Neutrophil (primary cell): ENCODE results near the gene WDR7.

ENCODE experiments used
- H3K27ac ChIP-seq: fragments of 200-600 bp; sonication (generic); 2 replicates; pipeline ENCODE4 v1.5.1; 2016; ENCODE audit warnings: mild to moderate bottlenecking, moderate library complexity
- H3K27me3 ChIP-seq: fragments of 200-600 bp; sonication (generic); 2 replicates; pipeline ENCODE4 v1.6.0; 2016; ENCODE audit warnings: mild to moderate bottlenecking
- H3K36me3 ChIP-seq: fragments of 200-600 bp; sonication (generic); 2 replicates; pipeline ENCODE4 v1.5.1; 2017
- H3K4me1 ChIP-seq, 2 experiments: fragments of 200-600 bp in 1 of 2; sonication (generic) in 1 of 2; 1 replicate in 1 of 2; 2 replicates in 1 of 2; pipeline versions ENCODE4 v1.5.1 to v1.6.1; 2013 to 2016; ENCODE audit warnings: low read depth in 1 of 2, low read length in 1 of 2, mild to moderate bottlenecking in 1 of 2, moderate library complexity in 1 of 2; ENCODE audit not compliant: control insufficient read depth in 1 of 2, insufficient read depth in 1 of 2
- H3K4me3 ChIP-seq, 2 experiments: fragments of 200-600 bp in 1 of 2; sonication (generic) in 1 of 2; 1 replicate in 1 of 2; 2 replicates in 1 of 2; pipeline ENCODE4 v1.5.1; 2013 to 2016; ENCODE audit warnings: low read depth in 1 of 2, low read length in 1 of 2, mild to moderate bottlenecking in 1 of 2, moderate library complexity in 1 of 2
- H3K9me3 ChIP-seq: fragments of 200-600 bp; sonication (generic); 2 replicates; pipeline ENCODE4 v1.5.1; 2016
- CTCF ChIP-seq: fragments of 200-600 bp; sonication (generic); IDR thresholded peaks from 2 replicates; pipeline ENCODE4 v1.5.1; 2016; ENCODE audit warnings: antibody characterized with exemption

The WDR7 gene

GRCh38 chr18:56853961-56854360, 202.8 kb downstream of the WDR7 start:
- Histone ChIP-seq H3K4me1 (no peaks in the 10 kb centered on the region), H3K27me3 (no peaks in the 10 kb centered on the region), H3K36me3 (no peaks in the 10 kb centered on the region), H3K4me3 (no peak overlapping the region), H3K9me3 (no peaks in the 10 kb centered on the region), H3K27ac (no peak overlapping the region)
- no peak for TF ChIP-seq CTCF

DNA sequence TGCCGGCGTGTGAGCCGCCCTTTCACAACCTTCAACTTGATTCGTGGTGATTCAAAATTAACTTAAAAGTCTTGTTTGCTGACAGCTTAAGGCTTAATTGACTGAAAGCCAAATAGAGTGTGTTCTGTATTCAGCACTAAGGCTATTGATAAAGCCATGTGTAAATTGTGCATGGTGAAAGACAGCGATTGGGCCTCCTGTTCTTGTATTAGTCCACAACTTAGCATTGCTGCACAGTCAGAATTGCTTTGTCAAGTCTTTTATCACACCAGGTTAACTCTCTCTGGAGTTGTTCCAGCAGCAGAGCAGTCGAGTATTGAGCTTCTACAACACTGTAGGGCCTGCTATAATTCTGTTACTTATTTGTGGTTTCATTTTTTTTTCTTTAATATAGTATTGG, 210.1 kb downstream of the WDR7 start:
- Histone ChIP-seq H3K4me3 (no peak overlapping the region), H3K9me3 (no peaks in the 10 kb centered on the region)
- no peak for TF ChIP-seq CTCF

DNA sequence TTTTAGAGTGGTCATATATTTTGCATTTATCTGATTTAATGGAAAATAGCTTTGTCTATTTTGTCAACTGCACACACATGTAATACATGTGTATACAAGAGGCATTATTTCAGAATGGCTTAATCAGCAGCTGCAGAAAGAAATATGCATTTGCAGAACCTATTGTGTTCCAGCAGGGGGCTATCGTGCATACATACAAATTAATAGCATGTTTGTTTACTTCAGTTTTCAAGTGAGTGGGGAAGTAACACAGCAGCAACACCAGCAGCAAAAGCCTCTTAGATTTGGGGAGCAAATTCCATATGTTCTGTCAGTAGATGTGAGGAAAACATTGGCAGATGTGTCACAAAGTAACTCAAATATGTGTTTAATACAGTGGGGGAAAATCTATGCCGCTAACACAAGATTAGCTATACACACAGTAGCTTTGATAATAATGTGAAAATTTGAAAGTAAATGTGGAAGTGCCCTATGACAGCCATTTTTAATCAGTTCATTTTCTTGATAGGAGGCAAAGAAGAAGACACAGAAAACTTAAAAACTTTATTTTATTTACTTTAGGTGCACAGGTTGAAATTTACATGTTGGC, 218.1 kb downstream of the WDR7 start:
- Histone ChIP-seq H3K36me3 (no peaks in the 10 kb centered on the region), H3K4me1 (no peaks in the 10 kb centered on the region), H3K27me3 (no peaks in the 10 kb centered on the region), H3K27ac (peak overlapping the region; percentile 40), H3K9me3 (no peaks in the 10 kb centered on the region), H3K4me3 (no peak overlapping the region)
- no peak for TF ChIP-seq CTCF

More for the DNA sequence above, 210.1 kb downstream of the WDR7 start:
- H3K4me1 ChIP-seq = no peaks in the 10 kb centered on the region
- H3K27ac ChIP-seq = no peak overlapping the region
- no peaks in the 10 kb centered on the region for H3K36me3 ChIP-seq
- H3K27me3 ChIP-seq = no peaks in the 10 kb centered on the region

DNA sequence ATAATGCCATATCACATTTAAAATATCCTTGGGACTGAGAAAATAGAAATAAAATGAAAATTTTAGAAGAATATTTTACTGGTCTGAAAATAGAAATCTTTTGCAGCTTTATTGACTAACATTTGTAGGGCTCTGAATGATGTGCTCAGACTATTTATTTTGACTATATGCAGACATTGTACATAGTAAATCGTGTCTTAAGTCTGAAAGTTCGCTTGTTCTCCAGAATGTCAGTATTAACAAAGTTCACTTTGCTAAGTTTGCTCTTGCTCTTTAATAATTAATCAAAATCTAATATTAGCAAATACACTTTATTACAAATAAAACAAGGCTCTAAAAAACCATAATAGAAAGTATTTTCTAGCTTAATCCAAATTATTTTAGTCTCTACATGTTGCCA, 219.8 kb downstream of the WDR7 start:
- no peaks in the 10 kb centered on the region for H3K4me1 ChIP-seq
- no peak overlapping the region for H3K4me3 ChIP-seq
- H3K9me3 ChIP-seq = no peaks in the 10 kb centered on the region
- H3K27ac ChIP-seq = no peak overlapping the region
- no peaks in the 10 kb centered on the region for H3K27me3 ChIP-seq
- no peaks in the 10 kb centered on the region for H3K36me3 ChIP-seq
- TF ChIP-seq CTCF = no peak

- H3K27ac ChIP-seq = no peak overlapping the region
- no peak overlapping the region for H3K4me3 ChIP-seq
- no peaks in the 10 kb centered on the region for H3K27me3 ChIP-seq
- H3K9me3 ChIP-seq = no peaks in the 10 kb centered on the region
- no peaks in the 10 kb centered on the region for H3K4me1 ChIP-seq
- H3K36me3 ChIP-seq = no peaks in the 10 kb centered on the region
- TF ChIP-seq CTCF = no peak
Measured at GRCh38 chr18:56872140-56872539, 221.0 kb downstream of the WDR7 start.
